Caco-2 (cell line): ENCODE data around the gene XPC. TPM values are rescaled to one million over a fixed set of nuclear protein-coding genes. Genes with fewer than 3 reads are reported as not detected.

ENCODE experiments used
- BruUV-seq: library from RNA; stranded (reverse); fragments of 400-500 nt; replicated peaks from 2 replicates; lab custom pipeline; 2021; lab: Mats Ljungman, UMichigan
- CTCF ChIA-PET: fragments of 300-600 bp; sonication (Branson Sonifier 250); formaldehyde crosslinking; loops from one replicate; lab custom pipeline; 2022; ENCODE audit warnings: antibody characterized with exemption; lab: Charles Lee
- POLR2A ChIA-PET: fragments of 300-600 bp; sonication (Branson Sonifier 250); formaldehyde crosslinking; loops from one replicate; lab custom pipeline; 2022; ENCODE audit warnings: antibody characterized with exemption; lab: Charles Lee
- DNase-seq, 2 experiments: peaks; one replicate each; pipeline versions ENCODE4 v3.0.0 to v3.0.0-alpha.2; 2020 to 2022
- H3K27me3 ChIP-seq: replicated peaks from 2 replicates; pipeline ENCODE4 v1.6.0; 2011; ENCODE audit warnings: low read length; ENCODE audit not compliant: control insufficient read depth, insufficient read depth
- H3K36me3 ChIP-seq: 2 replicates; pipeline ENCODE4 v1.5.1; 2011; ENCODE audit warnings: low read length; ENCODE audit not compliant: control insufficient read depth, insufficient read depth
- H3K4me1 ChIP-seq: fragments of 250-450 bp; sonication (Bioruptor Pico); 2 replicates; pipeline ENCODE4 v1.5.1; 2020; ENCODE audit warnings: mild to moderate bottlenecking
- H3K4me3 ChIP-seq: 2 replicates; pipeline ENCODE4 v1.5.1; 2011; ENCODE audit warnings: low read depth, mild to moderate bottlenecking, control low read depth, low read length
- H3K9me3 ChIP-seq: fragments of 250-450 bp; sonication (Bioruptor Pico); 2 replicates; pipeline ENCODE4 v1.5.1; 2020; ENCODE audit warnings: mild to moderate bottlenecking, moderate library complexity
- H3K27ac Mint-ChIP-seq: one replicate; pipeline ENCODE4 v1.8.0; 2022; ENCODE audit warnings: mixed read lengths; ENCODE audit not compliant: unreplicated experiment
- H3K27me3 Mint-ChIP-seq: one replicate; pipeline ENCODE4 v1.8.0; 2022; ENCODE audit warnings: mixed read lengths; ENCODE audit not compliant: insufficient read depth, unreplicated experiment
- H3K36me3 Mint-ChIP-seq: one replicate; pipeline ENCODE4 v1.8.0; 2022; ENCODE audit warnings: mild to moderate bottlenecking, mixed read lengths; ENCODE audit not compliant: insufficient read depth, unreplicated experiment
- H3K4me1 Mint-ChIP-seq: one replicate; pipeline ENCODE4 v1.8.0; 2022; ENCODE audit warnings: low read depth, mixed read lengths; ENCODE audit not compliant: unreplicated experiment
- H3K4me3 Mint-ChIP-seq: one replicate; pipeline ENCODE4 v1.8.0; 2022; ENCODE audit warnings: mild to moderate bottlenecking, moderate library complexity, mixed read lengths; ENCODE audit not compliant: unreplicated experiment
- H3K9me3 Mint-ChIP-seq: one replicate; pipeline ENCODE4 v1.8.0; 2022; ENCODE audit warnings: mixed read lengths; ENCODE audit not compliant: unreplicated experiment
- intact Hi-C: fragments of 100-400 bp; cut with micrococcal nuclease; formaldehyde crosslinking; loops from one replicate; pipeline ENCODE4 v1.10.0; 2022; ENCODE audit not compliant: unreplicated experiment
- total RNA-seq: library from RNA; stranded (reverse); gene quantifications from 2 replicates; pipeline ENCODE4 v1.2.3, GENCODE V29; 2022
- TF ChIP-seq, protein P1 (sequence below), 2 experiments: fragments of 200-600 bp in 1 of 2; IDR thresholded peaks; 1 replicate in 1 of 2; 2 replicates in 1 of 2; pipeline versions ENCODE4 v1.5.1 to v1.8.0; 2011 to 2022; ENCODE audit warnings: antibody characterized with exemption in 1 of 2, control low read depth in 1 of 2, inconsistent platforms in 1 of 2, low read depth in 1 of 2, low read length in 1 of 2, mild to moderate bottlenecking in 1 of 2, moderate library complexity in 1 of 2; ENCODE audit not compliant: insufficient read depth in 1 of 2, severe bottlenecking in 1 of 2, unreplicated experiment in 1 of 2

XPC gene
- total RNA-seq, 1 experiment from 2014 or later, result 31.0 TPM

DNA sequence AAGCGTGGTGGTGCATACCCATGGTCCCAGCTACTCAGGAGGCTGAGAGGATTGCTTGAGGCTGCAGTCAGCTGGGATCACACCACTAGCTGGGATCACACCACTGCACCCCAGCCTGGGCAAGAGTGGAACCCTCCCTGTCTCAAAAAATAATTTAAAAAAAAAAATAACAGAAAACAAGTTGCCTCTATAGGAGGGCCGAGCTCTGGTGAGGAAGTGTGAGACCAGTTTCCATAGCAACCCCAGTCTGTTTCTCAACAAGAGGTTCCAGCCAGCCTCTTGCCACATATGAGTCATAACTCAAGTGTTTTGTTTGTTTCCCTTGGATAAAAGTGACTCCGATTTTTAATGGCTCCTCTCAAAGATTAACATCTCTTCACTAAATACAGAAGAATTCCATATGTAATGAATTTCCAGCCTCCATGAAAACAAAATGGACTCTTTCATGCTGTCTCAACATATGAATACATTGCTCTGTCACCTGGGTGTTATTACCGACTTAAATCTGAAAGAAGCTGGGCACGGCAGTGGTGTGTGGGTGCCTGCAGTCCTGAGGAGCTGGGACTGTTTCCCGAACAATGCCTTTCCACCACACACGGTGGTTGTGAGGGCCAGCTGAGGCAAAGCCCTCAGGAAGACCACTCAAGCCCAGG is 33.9 kb downstream of the XPC start:
- Histone ChIP-seq H3K36me3 (no peaks in the 10 kb centered on the region; the same call in none of the 2 replicates), H3K4me3 (no peak overlapping the region), H3K9me3 (no peaks in the 10 kb centered on the region), H3K4me1 (peaks cover 26% of the 10 kb centered on the region), H3K27me3 (no peaks in the 10 kb centered on the region)
- Mint-ChIP-seq H3K4me1 (peaks cover 14% of the 10 kb centered on the region), H3K27ac (peak overlapping the region; percentile 93), H3K9me3 (no peaks in the 10 kb centered on the region), H3K4me3 (peak overlapping the region; percentile 47), H3K27me3 (no peaks in the 10 kb centered on the region), H3K36me3 (peaks cover 32% of the 10 kb centered on the region)
- CTCF ChIA-PET, result interaction anchor here (0.9 to 3.2 kb wide), 2 partner anchors 9 to 248 kb away, joined by 3 to 12 read pairs; no protein-coding TSS in a partner anchor
- no TSS peak for BruUV-seq
- POLR2A ChIA-PET, result interaction anchor here (1.4 to 3.3 kb wide), 2 partner anchors 20 to 34 kb away, joined by 4 to 20 read pairs; partner anchors contain the start of genes CHCHD4, LSM3, TMEM43 and XPC
- DNase-seq, result peak; percentile 77 to 85
- TF ChIP-seq, protein P1, sequence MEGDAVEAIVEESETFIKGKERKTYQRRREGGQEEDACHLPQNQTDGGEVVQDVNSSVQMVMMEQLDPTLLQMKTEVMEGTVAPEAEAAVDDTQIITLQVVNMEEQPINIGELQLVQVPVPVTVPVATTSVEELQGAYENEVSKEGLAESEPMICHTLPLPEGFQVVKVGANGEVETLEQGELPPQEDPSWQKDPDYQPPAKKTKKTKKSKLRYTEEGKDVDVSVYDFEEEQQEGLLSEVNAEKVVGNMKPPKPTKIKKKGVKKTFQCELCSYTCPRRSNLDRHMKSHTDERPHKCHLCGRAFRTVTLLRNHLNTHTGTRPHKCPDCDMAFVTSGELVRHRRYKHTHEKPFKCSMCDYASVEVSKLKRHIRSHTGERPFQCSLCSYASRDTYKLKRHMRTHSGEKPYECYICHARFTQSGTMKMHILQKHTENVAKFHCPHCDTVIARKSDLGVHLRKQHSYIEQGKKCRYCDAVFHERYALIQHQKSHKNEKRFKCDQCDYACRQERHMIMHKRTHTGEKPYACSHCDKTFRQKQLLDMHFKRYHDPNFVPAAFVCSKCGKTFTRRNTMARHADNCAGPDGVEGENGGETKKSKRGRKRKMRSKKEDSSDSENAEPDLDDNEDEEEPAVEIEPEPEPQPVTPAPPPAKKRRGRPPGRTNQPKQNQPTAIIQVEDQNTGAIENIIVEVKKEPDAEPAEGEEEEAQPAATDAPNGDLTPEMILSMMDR (IDR thresholded peaks at IDR 0.05; ENCODE audit: insufficient read depth in 1 of 2, low read depth in 1 of 2, low read length in 1 of 2, severe bottlenecking in 1 of 2, unreplicated experiment in 1 of 2), result no peak
- intact Hi-C loops, result loop anchor here (1.0 kb wide), 2 partner anchors 19 to 34 kb away; partner anchors contain the start of genes LSM3, TMEM43 and XPC

DNA sequence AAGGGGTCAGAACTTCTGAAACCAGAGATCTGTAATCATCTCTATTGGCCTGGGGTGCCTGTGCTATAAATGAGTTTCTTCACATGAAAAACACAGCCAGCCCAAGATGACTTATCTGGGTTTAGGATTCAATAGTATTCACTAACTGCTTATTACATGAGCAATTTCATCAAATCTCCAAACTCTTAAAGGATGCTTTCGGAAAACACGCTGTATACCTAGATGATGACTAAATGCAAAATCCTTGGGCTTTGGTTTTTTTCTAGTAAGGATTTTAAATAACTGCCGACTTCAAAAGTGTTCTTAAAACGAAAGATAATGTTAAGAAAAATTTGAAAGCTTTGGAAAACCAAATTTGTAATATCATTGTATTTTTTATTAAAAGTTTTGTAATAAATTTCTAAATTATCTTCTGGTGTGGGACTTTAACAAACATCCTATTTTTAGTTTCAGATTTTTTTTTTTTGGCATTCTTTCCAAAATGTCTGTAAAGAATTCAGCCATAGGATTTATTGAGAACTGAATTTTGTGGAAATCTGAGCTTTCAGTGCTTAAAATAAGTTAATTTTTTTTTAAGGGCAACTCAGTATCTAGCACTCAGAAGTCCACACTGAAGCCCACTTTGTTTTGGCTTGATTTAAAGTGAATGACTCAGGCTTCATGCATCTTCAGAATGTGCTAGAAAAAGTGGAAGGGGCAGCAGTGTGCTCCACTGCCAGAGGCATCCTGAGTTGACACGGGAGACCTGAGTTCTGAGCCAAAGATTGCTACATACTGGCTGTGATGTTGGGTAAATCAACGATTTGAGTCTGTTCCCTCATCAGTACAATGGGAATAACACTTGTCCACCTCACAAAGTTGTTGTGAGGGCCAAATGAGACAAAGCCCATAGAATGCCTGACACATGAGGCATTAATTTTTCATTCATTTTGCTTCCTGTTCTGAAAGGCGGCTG is 34.9 kb downstream of the XPC start:
- H3K4me1 Mint-ChIP-seq, result peaks cover 14% of the 10 kb centered on the region
- intact Hi-C loops, result loop anchor here (1.0 kb wide), 2 partner anchors 18 to 35 kb away; partner anchors contain the start of genes LSM3, TMEM43 and XPC
- peak; percentile 53 to 54 for DNase-seq

More for the DNA sequence above, 34.9 kb downstream of the XPC start:
- no peaks in the 10 kb centered on the region for H3K9me3 ChIP-seq
- POLR2A ChIA-PET, result interaction anchor here (1.2 to 3.3 kb wide), 3 partner anchors 19 to 35 kb away, joined by 3 to 20 read pairs (median 4); partner anchors contain the start of genes CHCHD4, LSM3, TMEM43 and XPC
- H3K36me3 ChIP-seq, result peaks cover 1% of the 10 kb centered on the region
- no peaks in the 10 kb centered on the region for H3K27me3 ChIP-seq
- TF ChIP-seq, protein P1 (IDR thresholded peaks at IDR 0.05; ENCODE audit: insufficient read depth in 1 of 2, low read depth in 1 of 2, low read length in 1 of 2, severe bottlenecking in 1 of 2, unreplicated experiment in 1 of 2), result no peak
- no peaks in the 10 kb centered on the region for H3K9me3 Mint-ChIP-seq
- peaks cover 23% of the 10 kb centered on the region for H3K36me3 Mint-ChIP-seq
- H3K4me3 ChIP-seq, result no peak overlapping the region
- CTCF ChIA-PET, result interaction anchor here (0.9 to 3.2 kb wide), 2 partner anchors 8 to 247 kb away, joined by 3 to 12 read pairs; no protein-coding TSS in a partner anchor
- no TSS peak for BruUV-seq
- no peaks in the 10 kb centered on the region for H3K27me3 Mint-ChIP-seq
- H3K27ac Mint-ChIP-seq, result peak overlapping the region; percentile 93
- no peak overlapping the region for H3K4me3 Mint-ChIP-seq
- peaks cover 26% of the 10 kb centered on the region for H3K4me1 ChIP-seq
